Natural killer cell (primary cell): ENCODE data around the gene VPS18. TPM values are rescaled to one million over a fixed set of nuclear protein-coding genes. Genes with fewer than 3 reads are reported as not detected.

Experiments
- ATAC-seq, 3 donors: fragments of 150-1000 bp in 2 of 3; fragments of 200-7000 bp in 1 of 3; cut with Tn5 transposase; 1 replicate in 1 of 3; 2 replicates in 2 of 3; pipeline ENCODE4 v1.10.0; 2021; ENCODE audit warnings: mild to moderate bottlenecking in 2 of 3, moderate library complexity in 2 of 3
- DNase-seq, 2 donors: peaks; one replicate each; pipeline versions ENCODE4 v3.0.0 to v3.0.0-alpha.2; 2013 to 2021; ENCODE audit warnings: mixed read lengths in 1 of 2
- H3K27ac ChIP-seq: one replicate; pipeline ENCODE4 v1.5.1; 2013; ENCODE audit warnings: mild to moderate bottlenecking, low read length
- H3K27me3 ChIP-seq: one replicate; pipeline ENCODE4 v1.6.1; 2013; ENCODE audit warnings: low read length; ENCODE audit not compliant: control insufficient read depth, insufficient read depth
- H3K36me3 ChIP-seq: one replicate; pipeline ENCODE4 v1.6.1; 2013; ENCODE audit warnings: low read length; ENCODE audit not compliant: control insufficient read depth, insufficient read depth
- H3K4me1 ChIP-seq: one replicate; pipeline ENCODE4 v1.6.1; 2013; ENCODE audit warnings: low read length; ENCODE audit not compliant: control insufficient read depth, insufficient read depth
- H3K4me3 ChIP-seq: one replicate; pipeline ENCODE4 v1.5.1; 2013; ENCODE audit warnings: low read length
- H3K9me3 ChIP-seq: one replicate; pipeline ENCODE4 v1.6.1; 2013; ENCODE audit warnings: low read length; ENCODE audit not compliant: control insufficient read depth, insufficient read depth
- H3K27ac Mint-ChIP-seq, 2 donors: one replicate each; pipeline ENCODE4 v1.8.0; 2022; ENCODE audit warnings: mild to moderate bottlenecking in 2 of 2, mixed read lengths in 2 of 2, moderate library complexity in 1 of 2
- H3K27me3 Mint-ChIP-seq, 2 donors: one replicate each; pipeline ENCODE4 v1.8.0; 2022; ENCODE audit warnings: low read depth in 2 of 2, mixed read lengths in 2 of 2
- H3K36me3 Mint-ChIP-seq: one replicate; pipeline ENCODE4 v1.8.0; 2022; ENCODE audit warnings: mixed read lengths
- H3K4me1 Mint-ChIP-seq, 2 donors: one replicate each; pipeline ENCODE4 v1.8.0; 2022; ENCODE audit warnings: mixed read lengths in 2 of 2
- H3K4me3 Mint-ChIP-seq: one replicate; pipeline ENCODE4 v1.8.0; 2022; ENCODE audit warnings: mild to moderate bottlenecking, moderate library complexity, mixed read lengths
- H3K9me3 Mint-ChIP-seq, 2 donors: one replicate each; pipeline ENCODE4 v1.8.0; 2022; ENCODE audit warnings: mixed read lengths in 2 of 2
- CTCF ChIP-seq: fragments of 200-600 bp; IDR thresholded peaks from one replicate; pipeline ENCODE4 v1.8.0; 2022; ENCODE audit warnings: antibody characterized with exemption
- WGBS: methylation state at CpG from one replicate; pipeline ENCODE4 v1.1.7; 2013; ENCODE audit warnings: missing lambda C conversion rate; ENCODE audit not compliant: insufficient coverage; 5-methylcytosine and 5-hydroxymethylcytosine counted together
- intact Hi-C: fragments of 100-400 bp; cut with micrococcal nuclease; formaldehyde crosslinking; loops from one replicate; pipeline ENCODE4 v1.14.2; 2022
- total RNA-seq, 4 donors: library from RNA; stranded (reverse); fragments of 120-200 nt in 1 of 4; gene quantifications; one replicate each; pipeline versions ENCODE4 v1.2.3 to v1.2.4, GENCODE V29; 2013 to 2022

VPS18 gene
- total RNA-seq, 3 donors from 2014 or later (not counting 1 experiment from before 2014, with no cell fraction given) = 30.8 to 35.6 (median 34.1) TPM

- peak in 1 of 2 donors; percentile 19 for DNase-seq
- Histone ChIP-seq H3K4me1 (peaks cover 14% of the 10 kb centered on the region), H3K9me3 (no peaks in the 10 kb centered on the region), H3K27ac (no peak overlapping the region), H3K36me3 (no peaks in the 10 kb centered on the region), H3K27me3 (peaks cover 4% of the 10 kb centered on the region), H3K4me3 (no peak overlapping the region)
- intact Hi-C loops = no loop called here
- H3K4me1 Mint-ChIP-seq = peaks cover 5 to 10% of the 10 kb centered on the region in 2 donors
- no peaks in the 10 kb centered on the region for H3K9me3 Mint-ChIP-seq
- peak overlapping the region; percentile 61 for H3K4me3 Mint-ChIP-seq
- peaks cover 26 to 29% of the 10 kb centered on the region in 2 donors for H3K27me3 Mint-ChIP-seq
- no peak overlapping the region for H3K27ac Mint-ChIP-seq
- no peak for ATAC-seq
- no peak for TF ChIP-seq CTCF
- no peaks in the 10 kb centered on the region for H3K36me3 Mint-ChIP-seq
- 77% methylated on average over 13 of the region's 13 CpGs for WGBS
These were observed 22.3 kb upstream of the VPS18 start for GRCh38 chr15:40871749-40872617.

GRCh38 chr15:40872791-40873693 is 21.2 kb upstream of the VPS18 start:
- Histone ChIP-seq H3K4me3 (no peak overlapping the region), H3K4me1 (peaks cover 14% of the 10 kb centered on the region), H3K36me3 (no peaks in the 10 kb centered on the region), H3K27ac (no peak overlapping the region), H3K27me3 (peaks cover 4% of the 10 kb centered on the region), H3K9me3 (no peaks in the 10 kb centered on the region)
- peaks cover 26 to 29% of the 10 kb centered on the region in 2 donors for H3K27me3 Mint-ChIP-seq
- peaks cover 5 to 10% of the 10 kb centered on the region in 2 donors for H3K4me1 Mint-ChIP-seq
- ATAC-seq (no peak), DNase-seq (no peak)
- intact Hi-C loops = no loop called here
- H3K27ac Mint-ChIP-seq = no peak overlapping the region
- TF ChIP-seq CTCF = no peak
- no peaks in the 10 kb centered on the region for H3K36me3 Mint-ChIP-seq
- WGBS = 73% methylated on average over 33 of the region's 33 CpGs
- H3K4me3 Mint-ChIP-seq = peak overlapping the region; percentile 59
- no peaks in the 10 kb centered on the region for H3K9me3 Mint-ChIP-seq

GRCh38 chr15:40873694-40874561 is 20.3 kb upstream of the VPS18 start, which contains the start of gene RHOV:
Gene RHOV (minus strand): TSS chr15:40874234. CDS start chr15:40874139, 95 bp downstream.
- Mint-ChIP-seq H3K27me3 (peaks cover 26 to 29% of the 10 kb centered on the region in 2 donors), H3K4me1 (peaks cover 5 to 10% of the 10 kb centered on the region in 2 donors), H3K36me3 (no peaks in the 10 kb centered on the region), H3K4me3 (peak within 1 kb of the TSS; percentile 63), H3K9me3 (no peaks in the 10 kb centered on the region), H3K27ac (no peak within 1 kb of the TSS)
- intact Hi-C loops = no loop called here
- no peaks in the 10 kb centered on the region for H3K9me3 ChIP-seq
- DNase-seq = peak; percentile 25 to 71
- H3K4me3 ChIP-seq = peak within 1 kb of the TSS; percentile 4
- no peak within 1 kb of the TSS for H3K27ac ChIP-seq
- H3K27me3 ChIP-seq = peaks cover 4% of the 10 kb centered on the region
- peak; percentile 79 to 87 (median 85) for ATAC-seq
- WGBS = under 1% methylated on average over 74 of the region's 74 CpGs
- H3K4me1 ChIP-seq = peaks cover 14% of the 10 kb centered on the region
- TF ChIP-seq CTCF = no peak
- H3K36me3 ChIP-seq = no peaks in the 10 kb centered on the region
